ENCODE measurements around the gene ABCA2. TPM values are rescaled to one million over a fixed set of nuclear protein-coding genes. Genes with fewer than 3 reads are reported as not detected.

Gene ABCA2
- total and polyA plus RNA-seq, 11 donors: 13.1 to 44.3 (median 30.6) TPM

DNA sequence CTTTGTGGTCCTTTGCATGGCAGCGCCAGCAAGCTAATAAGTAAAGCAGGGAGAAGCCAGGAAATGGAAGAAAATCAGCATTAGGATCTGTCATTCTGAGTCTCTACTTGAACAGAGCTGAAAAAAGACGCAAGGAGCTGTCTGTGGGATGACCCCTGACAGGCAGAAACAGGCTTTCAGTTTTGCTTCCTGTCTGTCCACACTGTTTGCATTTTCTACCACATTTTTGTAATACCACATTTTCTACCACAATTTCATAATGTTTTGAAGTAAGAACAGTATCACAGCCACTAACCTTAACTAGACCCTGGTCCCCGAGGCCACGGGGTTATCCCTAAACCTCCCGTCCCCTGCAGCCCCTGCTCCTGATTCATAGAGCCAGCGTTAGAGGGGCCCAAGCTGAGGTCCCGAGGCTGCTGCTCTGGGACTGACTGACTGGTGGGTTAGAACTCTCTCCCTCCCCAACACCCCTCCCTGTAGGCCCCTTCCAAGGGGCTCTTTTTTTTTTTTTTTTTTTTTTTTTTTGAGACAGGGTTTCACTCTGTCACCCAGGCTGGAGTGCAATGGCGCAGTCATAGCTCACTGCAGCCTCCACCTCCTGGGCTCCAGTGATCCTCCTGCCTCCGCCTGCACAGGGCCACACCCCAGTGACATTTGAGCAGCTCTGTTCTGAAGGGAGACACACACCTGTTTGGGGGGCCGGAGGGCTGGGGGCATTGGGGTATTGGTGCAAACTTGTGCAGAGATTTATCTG, 27.7 kb downstream of the ABCA2 start:
- WGBS, 4 donors: 70 to 78% (median 73%) methylated on average over 10 of the region's 10 CpGs
- Histone ChIP-seq H3K36me3 (no peaks in the 10 kb centered on the region), H3K4me3 (no peak overlapping the region), H3K4me1 (peaks cover 0 to 60% (median 12%) of the 10 kb centered on the region in 12 donors), H3K27ac (peak overlapping the region in 1 of 12 donors; percentile 84), H3K9me3 (peaks cover 0 to 6% (median 0%) of the 10 kb centered on the region in 12 donors), H3K27me3 (peaks cover 0 to 22% (median 0%) of the 10 kb centered on the region in 9 donors)
- TF ChIP-seq CTCF (IDR thresholded peaks at IDR 0.05): no peak
- no peak for TF ChIP-seq POLR2A (IDR thresholded peaks at IDR 0.05)
- DNase-seq (no peak), ATAC-seq (no peak)
- intact Hi-C loops (cut with DNase I): no loop called here

- TF ChIP-seq POLR2A (IDR thresholded peaks at IDR 0.05): no peak
- TF ChIP-seq CTCF (IDR thresholded peaks at IDR 0.05): peak in 9 of 12 donors; percentile 6 to 33 (median 13)
- DNase-seq (no peak), ATAC-seq (peak in 1 of 4 donors; percentile 21)
- H3K27me3 ChIP-seq: peaks cover 0 to 28% (median 0%) of the 10 kb centered on the region in 9 donors
- peaks cover 0 to 9% (median 3%) of the 10 kb centered on the region in 9 donors for H3K36me3 ChIP-seq
- H3K9me3 ChIP-seq: no peaks in the 10 kb centered on the region
- intact Hi-C loops (cut with DNase I): loop anchor here in 1 of 10 donors (5.0 kb wide), 1 partner anchor 51 kb away; the partner anchor contains the start of gene C8G
- H3K4me3 ChIP-seq: no peak overlapping the region
- H3K4me1 ChIP-seq: peaks cover 3 to 85% (median 27%) of the 10 kb centered on the region in 12 donors
- peak overlapping the region in 3 of 12 donors; percentile 17 to 76 (median 75) for H3K27ac ChIP-seq
- 54 to 67% (median 55%) methylated on average over 18 of the region's 18 CpGs for WGBS, 4 donors
Observed at GRCh38 chr9:136997830-136998234, 30.2 kb downstream of the ABCA2 start.

DNA sequence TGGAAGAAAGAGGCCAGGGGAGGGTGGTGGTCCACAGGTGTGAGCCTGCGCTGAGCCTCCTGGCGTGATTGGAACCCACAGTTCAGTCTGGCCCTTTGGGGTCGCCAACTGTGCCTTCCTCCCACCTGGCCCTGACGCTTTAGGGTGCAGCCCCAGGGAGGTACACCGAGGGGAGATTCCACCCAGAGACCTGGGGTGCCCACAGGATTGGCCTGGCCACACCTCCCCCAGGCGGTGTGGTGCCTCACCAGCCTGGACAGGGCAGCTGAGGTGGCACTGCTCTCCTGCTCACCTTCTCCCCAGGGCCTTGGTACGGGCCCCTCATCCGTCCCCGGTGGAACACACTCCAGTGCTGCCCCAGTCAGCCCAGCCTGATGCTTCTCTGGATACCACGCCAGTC, 30.7 kb downstream of the ABCA2 start:
- Histone ChIP-seq H3K27me3 (peaks cover 0 to 28% (median 0%) of the 10 kb centered on the region in 9 donors), H3K9me3 (no peaks in the 10 kb centered on the region), H3K4me3 (no peak overlapping the region), H3K36me3 (peaks cover 0 to 9% (median 3%) of the 10 kb centered on the region in 9 donors), H3K4me1 (peaks cover 3 to 87% (median 31%) of the 10 kb centered on the region in 12 donors), H3K27ac (peak overlapping the region in 3 of 12 donors; percentile 17 to 76 (median 75))
- TF ChIP-seq POLR2A (IDR thresholded peaks at IDR 0.05) (no peak), CTCF (IDR thresholded peaks at IDR 0.05) (no peak)
- 75 to 88% (median 78%) methylated on average over 6 to 10 of the region's 10 CpGs for WGBS, 4 donors
- intact Hi-C loops (cut with DNase I): loop anchor here in 1 of 10 donors (5.0 kb wide), 1 partner anchor 50 kb away; the partner anchor contains the start of gene C8G
- DNase-seq (no peak), ATAC-seq (no peak)
